Spleen (tissue), 7 donors: ENCODE measurements around the gene MYO1G.

Experiments
- CTCF ChIP-seq, 11 experiments: fragments of 200-600 bp in 7 of 11; fragments of 450-650 bp in 4 of 11; sonication (generic) in 4 of 11; IDR thresholded peaks in 8 of 11; conservative IDR thresholded peaks in 3 of 11; 1 replicate in 7 of 11; 2 replicates in 4 of 11; pipeline versions ENCODE4 v1.4.0 to v1.8.0; 2016 to 2021; ENCODE audit warnings: antibody characterized with exemption in 11 of 11, inconsistent platforms in 4 of 11, mild to moderate bottlenecking in 1 of 11
- POLR2AphosphoS5 ChIP-seq, 3 donors: sonication (generic); formaldehyde crosslinking; IDR thresholded peaks; one replicate each; pipeline ENCODE4 v1.5.1; 2017; ENCODE audit warnings: antibody characterized with exemption in 3 of 3
- donor health status: DM: no; HTN: no; CAD: no; lungs with moderate emphysema.
- donor health status: DM: no; HTN: no; CAD: no.
- donor health status: DM: no; HTN: no; CAD: no.

GRCh38 chr7:44945479-44945878 is 33.3 kb downstream of the MYO1G start:
- TF ChIP-seq CTCF (IDR thresholded peaks at IDR 0.05 in 8 of 11, conservative IDR thresholded peaks at IDR 0.05 in 3 of 11): no peak
- no peak for TF ChIP-seq POLR2AphosphoS5 (IDR thresholded peaks at IDR 0.05)
